ENCODE data around the gene TSPYL1.

TSPYL1 gene

DNA sequence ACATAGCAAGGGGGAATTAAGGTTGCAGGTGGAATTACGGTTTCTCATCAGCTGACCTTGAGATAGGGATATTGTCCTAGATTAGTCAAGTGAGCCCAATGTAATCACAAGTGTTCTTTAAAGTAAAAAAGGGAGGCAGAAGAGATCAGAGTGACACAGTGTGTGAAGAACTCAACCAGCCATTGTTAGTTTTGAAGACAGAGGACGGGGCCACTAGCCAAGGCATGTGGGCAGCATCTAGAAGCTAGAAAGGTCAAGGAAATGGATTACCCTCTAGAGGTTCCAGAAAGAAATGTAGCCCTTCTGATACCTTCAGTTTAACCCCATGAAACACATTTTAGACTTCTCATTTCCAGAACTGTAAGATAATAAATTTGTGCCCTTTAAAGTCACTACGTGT is 18.5 kb upstream of the TSPYL1 start (continued):
- TF ChIP-seq, protein P1, sequence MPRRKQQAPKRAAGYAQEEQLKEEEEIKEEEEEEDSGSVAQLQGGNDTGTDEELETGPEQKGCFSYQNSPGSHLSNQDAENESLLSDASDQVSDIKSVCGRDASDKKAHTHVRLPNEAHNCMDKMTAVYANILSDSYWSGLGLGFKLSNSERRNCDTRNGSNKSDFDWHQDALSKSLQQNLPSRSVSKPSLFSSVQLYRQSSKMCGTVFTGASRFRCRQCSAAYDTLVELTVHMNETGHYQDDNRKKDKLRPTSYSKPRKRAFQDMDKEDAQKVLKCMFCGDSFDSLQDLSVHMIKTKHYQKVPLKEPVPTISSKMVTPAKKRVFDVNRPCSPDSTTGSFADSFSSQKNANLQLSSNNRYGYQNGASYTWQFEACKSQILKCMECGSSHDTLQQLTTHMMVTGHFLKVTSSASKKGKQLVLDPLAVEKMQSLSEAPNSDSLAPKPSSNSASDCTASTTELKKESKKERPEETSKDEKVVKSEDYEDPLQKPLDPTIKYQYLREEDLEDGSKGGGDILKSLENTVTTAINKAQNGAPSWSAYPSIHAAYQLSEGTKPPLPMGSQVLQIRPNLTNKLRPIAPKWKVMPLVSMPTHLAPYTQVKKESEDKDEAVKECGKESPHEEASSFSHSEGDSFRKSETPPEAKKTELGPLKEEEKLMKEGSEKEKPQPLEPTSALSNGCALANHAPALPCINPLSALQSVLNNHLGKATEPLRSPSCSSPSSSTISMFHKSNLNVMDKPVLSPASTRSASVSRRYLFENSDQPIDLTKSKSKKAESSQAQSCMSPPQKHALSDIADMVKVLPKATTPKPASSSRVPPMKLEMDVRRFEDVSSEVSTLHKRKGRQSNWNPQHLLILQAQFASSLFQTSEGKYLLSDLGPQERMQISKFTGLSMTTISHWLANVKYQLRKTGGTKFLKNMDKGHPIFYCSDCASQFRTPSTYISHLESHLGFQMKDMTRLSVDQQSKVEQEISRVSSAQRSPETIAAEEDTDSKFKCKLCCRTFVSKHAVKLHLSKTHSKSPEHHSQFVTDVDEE (CRISPR knock-in tag; IDR thresholded peaks at IDR 0.05) = no peak
- TF ChIP-seq ARNTL (CRISPR knock-in tag; IDR thresholded peaks at IDR 0.05; ENCODE audit: borderline replicate concordance, low read depth) (no peak), TOX (CRISPR knock-in tag; IDR thresholded peaks at IDR 0.05; ENCODE audit: borderline replicate concordance) (no peak), ISL1 (CRISPR knock-in tag; IDR thresholded peaks at IDR 0.05) (no peak)

DNA sequence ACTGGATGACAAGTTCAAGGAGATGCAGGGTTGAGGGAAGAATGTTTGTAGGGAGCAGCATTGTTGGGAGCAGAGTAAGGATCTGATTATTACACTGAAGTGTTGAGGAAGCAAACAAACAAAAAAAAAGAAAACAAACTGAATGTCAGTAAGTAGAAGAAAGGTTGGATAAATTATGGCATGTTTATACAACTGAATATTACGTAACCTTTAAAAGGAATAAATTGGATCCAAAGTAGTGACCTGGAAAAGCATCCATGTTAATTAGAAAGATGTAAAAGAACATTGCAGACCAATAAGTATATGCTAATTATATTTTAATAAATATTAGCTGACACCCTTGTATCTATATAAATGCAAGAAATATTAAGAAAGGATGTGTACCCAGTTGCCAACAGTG is 12.8 kb upstream of the TSPYL1 start:
- no peak for ATAC-seq
- TF ChIP-seq, protein P2, sequence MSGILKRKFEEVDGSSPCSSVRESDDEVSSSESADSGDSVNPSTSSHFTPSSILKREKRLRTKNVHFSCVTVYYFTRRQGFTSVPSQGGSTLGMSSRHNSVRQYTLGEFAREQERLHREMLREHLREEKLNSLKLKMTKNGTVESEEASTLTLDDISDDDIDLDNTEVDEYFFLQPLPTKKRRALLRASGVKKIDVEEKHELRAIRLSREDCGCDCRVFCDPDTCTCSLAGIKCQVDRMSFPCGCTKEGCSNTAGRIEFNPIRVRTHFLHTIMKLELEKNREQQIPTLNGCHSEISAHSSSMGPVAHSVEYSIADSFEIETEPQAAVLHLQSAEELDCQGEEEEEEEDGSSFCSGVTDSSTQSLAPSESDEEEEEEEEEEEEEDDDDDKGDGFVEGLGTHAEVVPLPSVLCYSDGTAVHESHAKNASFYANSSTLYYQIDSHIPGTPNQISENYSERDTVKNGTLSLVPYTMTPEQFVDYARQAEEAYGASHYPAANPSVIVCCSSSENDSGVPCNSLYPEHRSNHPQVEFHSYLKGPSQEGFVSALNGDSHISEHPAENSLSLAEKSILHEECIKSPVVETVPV (CRISPR knock-in tag; IDR thresholded peaks at IDR 0.05) = no peak
- TF ChIP-seq RARB (CRISPR knock-in tag; IDR thresholded peaks at IDR 0.05) = no peak
- no peak for TF ChIP-seq ZNF8 (CRISPR knock-in tag; IDR thresholded peaks at IDR 0.05)
- no peak for TF ChIP-seq ZNF565 (CRISPR knock-in tag; conservative IDR thresholded peaks at IDR 0.05; ENCODE audit: low read depth)
- TF ChIP-seq ESRRG (CRISPR knock-in tag; IDR thresholded peaks at IDR 0.05) = no peak
- TF ChIP-seq TOX (CRISPR knock-in tag; IDR thresholded peaks at IDR 0.05; ENCODE audit: borderline replicate concordance) = no peak
- TF ChIP-seq, protein P3, sequence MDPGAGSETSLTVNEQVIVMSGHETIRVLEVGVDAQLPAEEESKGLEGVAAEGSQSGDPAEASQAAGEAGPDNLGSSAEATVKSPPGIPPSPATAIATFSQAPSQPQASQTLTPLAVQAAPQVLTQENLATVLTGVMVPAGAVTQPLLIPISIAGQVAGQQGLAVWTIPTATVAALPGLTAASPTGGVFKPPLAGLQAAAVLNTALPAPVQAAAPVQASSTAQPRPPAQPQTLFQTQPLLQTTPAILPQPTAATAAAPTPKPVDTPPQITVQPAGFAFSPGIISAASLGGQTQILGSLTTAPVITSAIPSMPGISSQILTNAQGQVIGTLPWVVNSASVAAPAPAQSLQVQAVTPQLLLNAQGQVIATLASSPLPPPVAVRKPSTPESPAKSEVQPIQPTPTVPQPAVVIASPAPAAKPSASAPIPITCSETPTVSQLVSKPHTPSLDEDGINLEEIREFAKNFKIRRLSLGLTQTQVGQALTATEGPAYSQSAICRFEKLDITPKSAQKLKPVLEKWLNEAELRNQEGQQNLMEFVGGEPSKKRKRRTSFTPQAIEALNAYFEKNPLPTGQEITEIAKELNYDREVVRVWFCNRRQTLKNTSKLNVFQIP (CRISPR knock-in tag; IDR thresholded peaks at IDR 0.05; ENCODE audit: borderline replicate concordance, low read depth) = no peak
- no peak for TF ChIP-seq ARNTL (CRISPR knock-in tag; IDR thresholded peaks at IDR 0.05; ENCODE audit: borderline replicate concordance, low read depth)
- TF ChIP-seq TCF4 (CRISPR knock-in tag; IDR thresholded peaks at IDR 0.05; ENCODE audit: borderline replicate concordance) = no peak
- TF ChIP-seq, protein P4, sequence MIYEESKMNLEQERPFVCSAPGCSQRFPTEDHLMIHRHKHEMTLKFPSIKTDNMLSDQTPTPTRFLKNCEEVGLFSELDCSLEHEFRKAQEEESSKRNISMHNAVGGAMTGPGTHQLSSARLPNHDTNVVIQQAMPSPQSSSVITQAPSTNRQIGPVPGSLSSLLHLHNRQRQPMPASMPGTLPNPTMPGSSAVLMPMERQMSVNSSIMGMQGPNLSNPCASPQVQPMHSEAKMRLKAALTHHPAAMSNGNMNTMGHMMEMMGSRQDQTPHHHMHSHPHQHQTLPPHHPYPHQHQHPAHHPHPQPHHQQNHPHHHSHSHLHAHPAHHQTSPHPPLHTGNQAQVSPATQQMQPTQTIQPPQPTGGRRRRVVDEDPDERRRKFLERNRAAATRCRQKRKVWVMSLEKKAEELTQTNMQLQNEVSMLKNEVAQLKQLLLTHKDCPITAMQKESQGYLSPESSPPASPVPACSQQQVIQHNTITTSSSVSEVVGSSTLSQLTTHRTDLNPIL (CRISPR knock-in tag; IDR thresholded peaks at IDR 0.05; ENCODE audit: low read depth) = no peak
- TF ChIP-seq ZC3H10 (CRISPR knock-in tag; IDR thresholded peaks at IDR 0.05) = no peak
- no peak for TF ChIP-seq SNAI2 (CRISPR knock-in tag; IDR thresholded peaks at IDR 0.05)
- TF ChIP-seq, protein P5, sequence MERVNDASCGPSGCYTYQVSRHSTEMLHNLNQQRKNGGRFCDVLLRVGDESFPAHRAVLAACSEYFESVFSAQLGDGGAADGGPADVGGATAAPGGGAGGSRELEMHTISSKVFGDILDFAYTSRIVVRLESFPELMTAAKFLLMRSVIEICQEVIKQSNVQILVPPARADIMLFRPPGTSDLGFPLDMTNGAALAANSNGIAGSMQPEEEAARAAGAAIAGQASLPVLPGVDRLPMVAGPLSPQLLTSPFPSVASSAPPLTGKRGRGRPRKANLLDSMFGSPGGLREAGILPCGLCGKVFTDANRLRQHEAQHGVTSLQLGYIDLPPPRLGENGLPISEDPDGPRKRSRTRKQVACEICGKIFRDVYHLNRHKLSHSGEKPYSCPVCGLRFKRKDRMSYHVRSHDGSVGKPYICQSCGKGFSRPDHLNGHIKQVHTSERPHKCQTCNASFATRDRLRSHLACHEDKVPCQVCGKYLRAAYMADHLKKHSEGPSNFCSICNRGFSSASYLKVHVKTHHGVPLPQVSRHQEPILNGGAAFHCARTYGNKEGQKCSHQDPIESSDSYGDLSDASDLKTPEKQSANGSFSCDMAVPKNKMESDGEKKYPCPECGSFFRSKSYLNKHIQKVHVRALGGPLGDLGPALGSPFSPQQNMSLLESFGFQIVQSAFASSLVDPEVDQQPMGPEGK (CRISPR knock-in tag; IDR thresholded peaks at IDR 0.05; ENCODE audit: borderline replicate concordance) = no peak
- TF ChIP-seq, protein P1 (CRISPR knock-in tag; IDR thresholded peaks at IDR 0.05) = no peak
- no peak for TF ChIP-seq ZNF70 (CRISPR knock-in tag; IDR thresholded peaks at IDR 0.05)
